Activated B cell treated with CpG ODN at 0.5 μM for 24 hours (primary cell): Measurements from ENCODE around the gene PREX1. TPM values are rescaled to one million over a fixed set of nuclear protein-coding genes. Genes with fewer than 3 reads are reported as not detected.

Experiments
- ATAC-seq: fragments of 200-7000 bp; cut with Tn5 transposase; one replicate; pipeline ENCODE4 v1.10.0; 2021; ENCODE audit warnings: low read depth, mild to moderate bottlenecking, moderate library complexity
- CTCF ChIA-PET: fragments of 350-600 bp; sonication (Branson Sonifier 250); formaldehyde crosslinking; loops from one replicate; lab custom pipeline; 2021; ENCODE audit warnings: antibody characterized with exemption; lab: Charles Lee
- POLR2A ChIA-PET: fragments of 350-600 bp; sonication (Branson Sonifier 250); formaldehyde crosslinking; loops from one replicate; lab custom pipeline; 2021; ENCODE audit warnings: antibody characterized with exemption; lab: Charles Lee
- DNase-seq: peaks from one replicate; pipeline ENCODE4 v3.0.0; 2022
- H3K27ac Mint-ChIP-seq: one replicate; pipeline ENCODE4 v1.8.0; 2020; ENCODE audit warnings: mixed read lengths
- H3K27me3 Mint-ChIP-seq: one replicate; pipeline ENCODE4 v1.8.0; 2021; ENCODE audit warnings: mixed read lengths
- H3K36me3 Mint-ChIP-seq: one replicate; pipeline ENCODE4 v1.8.0; 2021; ENCODE audit warnings: low read depth, mixed read lengths
- H3K4me1 Mint-ChIP-seq: one replicate; pipeline ENCODE4 v1.8.0; 2021; ENCODE audit warnings: mixed read lengths
- H3K4me3 Mint-ChIP-seq: one replicate; pipeline ENCODE4 v1.8.0; 2020; ENCODE audit warnings: mild to moderate bottlenecking, mixed read lengths
- H3K9me3 Mint-ChIP-seq: one replicate; pipeline ENCODE4 v1.8.0; 2020; ENCODE audit warnings: mixed read lengths
- intact Hi-C: fragments of 100-400 bp; cut with micrococcal nuclease; formaldehyde crosslinking; loops from one replicate; pipeline ENCODE4 v1.15.1; 2024
- total RNA-seq: library from RNA; stranded (reverse); gene quantifications from 2 replicates; pipeline ENCODE4 v1.2.3, GENCODE V29; 2022
- TF ChIP-seq, protein P1 (sequence below): fragments of 200-600 bp; IDR thresholded peaks from one replicate; pipeline ENCODE4 v1.8.0; 2022; ENCODE audit warnings: antibody characterized with exemption, mild to moderate bottlenecking

The PREX1 gene
- total RNA-seq, 1 donor from 2014 or later: 71.4 TPM

DNA sequence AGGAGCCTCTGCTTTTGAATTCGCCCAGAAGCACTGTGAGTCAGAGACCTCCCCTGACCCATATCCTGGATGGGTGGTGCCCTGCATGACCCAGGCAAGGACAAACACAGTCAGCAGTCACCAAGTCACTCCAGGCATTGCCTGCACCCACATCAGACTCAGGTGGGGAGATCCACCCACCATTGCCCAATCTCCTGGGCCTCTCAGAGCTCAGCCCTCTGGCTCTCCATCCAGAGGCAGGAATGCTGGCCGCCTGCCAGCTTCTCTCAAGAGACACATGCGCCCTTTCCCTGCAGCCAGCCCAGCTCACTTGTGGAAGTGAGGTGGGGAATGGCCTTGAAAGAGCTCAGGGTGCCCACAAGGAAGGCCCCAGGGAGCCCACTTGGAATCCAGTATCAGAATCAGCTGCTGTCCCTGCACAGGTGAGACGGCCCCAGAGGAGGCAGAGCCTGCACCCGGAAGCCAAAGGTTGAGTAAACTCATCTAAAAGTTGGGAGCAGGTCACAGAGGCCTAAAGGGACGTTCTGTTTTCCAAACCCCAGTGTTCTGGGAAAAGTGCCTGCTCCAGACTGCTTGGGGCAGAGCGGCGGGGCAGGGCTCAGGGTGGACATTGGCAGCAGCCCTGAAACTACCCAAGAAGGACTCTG lies 129.8 kb downstream of the PREX1 start:
- DNase-seq (no peak), ATAC-seq (no peak)
- TF ChIP-seq, protein P1, sequence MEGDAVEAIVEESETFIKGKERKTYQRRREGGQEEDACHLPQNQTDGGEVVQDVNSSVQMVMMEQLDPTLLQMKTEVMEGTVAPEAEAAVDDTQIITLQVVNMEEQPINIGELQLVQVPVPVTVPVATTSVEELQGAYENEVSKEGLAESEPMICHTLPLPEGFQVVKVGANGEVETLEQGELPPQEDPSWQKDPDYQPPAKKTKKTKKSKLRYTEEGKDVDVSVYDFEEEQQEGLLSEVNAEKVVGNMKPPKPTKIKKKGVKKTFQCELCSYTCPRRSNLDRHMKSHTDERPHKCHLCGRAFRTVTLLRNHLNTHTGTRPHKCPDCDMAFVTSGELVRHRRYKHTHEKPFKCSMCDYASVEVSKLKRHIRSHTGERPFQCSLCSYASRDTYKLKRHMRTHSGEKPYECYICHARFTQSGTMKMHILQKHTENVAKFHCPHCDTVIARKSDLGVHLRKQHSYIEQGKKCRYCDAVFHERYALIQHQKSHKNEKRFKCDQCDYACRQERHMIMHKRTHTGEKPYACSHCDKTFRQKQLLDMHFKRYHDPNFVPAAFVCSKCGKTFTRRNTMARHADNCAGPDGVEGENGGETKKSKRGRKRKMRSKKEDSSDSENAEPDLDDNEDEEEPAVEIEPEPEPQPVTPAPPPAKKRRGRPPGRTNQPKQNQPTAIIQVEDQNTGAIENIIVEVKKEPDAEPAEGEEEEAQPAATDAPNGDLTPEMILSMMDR: no peak
- ChIA-PET CTCF (interaction anchor here (1.2 kb wide), 1 partner anchor 15 kb away, joined by 3 read pairs; no protein-coding TSS in a partner anchor), POLR2A (no interaction called here)
- Mint-ChIP-seq H3K27me3 (no peaks in the 10 kb centered on the region), H3K9me3 (no peaks in the 10 kb centered on the region), H3K4me1 (no peaks in the 10 kb centered on the region), H3K36me3 (peaks cover 77% of the 10 kb centered on the region), H3K27ac (no peak overlapping the region), H3K4me3 (no peak overlapping the region)
- intact Hi-C loops: no loop called here

DNA sequence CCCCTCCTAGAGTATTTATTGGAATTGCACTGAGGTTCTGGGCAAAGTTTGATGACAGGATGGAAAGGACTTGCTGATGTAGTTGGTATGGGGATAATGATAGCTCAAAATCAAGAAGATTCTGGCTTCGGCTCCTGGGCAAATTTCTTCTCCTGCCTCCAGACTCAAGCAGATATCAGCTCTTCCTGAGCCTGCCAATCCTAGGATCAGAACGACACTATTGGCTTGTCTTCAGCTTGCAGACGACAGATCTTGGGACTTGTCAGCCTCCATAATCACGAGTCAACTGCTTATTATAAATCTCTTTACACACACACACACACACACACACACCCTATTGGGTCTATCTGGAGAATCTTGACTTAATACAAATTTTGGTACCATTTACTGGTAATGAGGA lies 131.1 kb downstream of the PREX1 start:
- no peaks in the 10 kb centered on the region for H3K27me3 Mint-ChIP-seq
- DNase-seq (no peak), ATAC-seq (no peak)
- H3K27ac Mint-ChIP-seq: no peak overlapping the region
- no peak overlapping the region for H3K4me3 Mint-ChIP-seq
- ChIA-PET POLR2A (no interaction called here), CTCF (interaction anchor here (1.2 to 1.6 kb wide), 2 partner anchors 16 to 130 kb away, joined by 3 read pairs; no protein-coding TSS in a partner anchor)
- no peaks in the 10 kb centered on the region for H3K4me1 Mint-ChIP-seq
- H3K36me3 Mint-ChIP-seq: peaks cover 78% of the 10 kb centered on the region
- intact Hi-C loops: no loop called here
- TF ChIP-seq, protein P1: no peak
- H3K9me3 Mint-ChIP-seq: no peaks in the 10 kb centered on the region

DNA sequence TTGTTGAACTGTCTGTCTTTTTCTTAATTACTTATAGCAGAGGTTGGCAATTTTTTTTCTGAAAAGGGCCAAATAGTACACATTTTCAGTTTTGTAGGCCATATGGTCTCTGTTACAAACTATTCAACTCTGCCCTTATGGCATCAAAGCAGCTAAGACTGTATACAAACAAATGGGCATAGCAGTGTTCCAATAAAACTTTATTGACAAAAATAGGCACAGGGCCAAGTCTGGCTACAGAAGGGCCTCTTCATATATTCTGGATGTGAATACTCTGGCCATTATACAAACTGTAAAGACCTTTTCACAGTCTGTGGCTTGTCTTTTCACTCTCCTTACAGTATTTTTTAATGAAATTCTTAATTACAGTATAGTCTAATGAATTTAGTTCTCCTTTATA lies 132.1 kb downstream of the PREX1 start:
- DNase-seq: no peak
- ATAC-seq: no peak
- no peak overlapping the region for H3K27ac Mint-ChIP-seq
- no peak overlapping the region for H3K4me3 Mint-ChIP-seq
- TF ChIP-seq, protein P1: no peak
- H3K27me3 Mint-ChIP-seq: no peaks in the 10 kb centered on the region
- no peaks in the 10 kb centered on the region for H3K4me1 Mint-ChIP-seq
- intact Hi-C loops: no loop called here
- H3K36me3 Mint-ChIP-seq: peaks cover 82% of the 10 kb centered on the region
- no peaks in the 10 kb centered on the region for H3K9me3 Mint-ChIP-seq
- ChIA-PET POLR2A (no interaction called here), CTCF (interaction anchor here (1.6 kb wide), 1 partner anchor 131 kb away, joined by 3 read pairs; no protein-coding TSS in a partner anchor)

DNA sequence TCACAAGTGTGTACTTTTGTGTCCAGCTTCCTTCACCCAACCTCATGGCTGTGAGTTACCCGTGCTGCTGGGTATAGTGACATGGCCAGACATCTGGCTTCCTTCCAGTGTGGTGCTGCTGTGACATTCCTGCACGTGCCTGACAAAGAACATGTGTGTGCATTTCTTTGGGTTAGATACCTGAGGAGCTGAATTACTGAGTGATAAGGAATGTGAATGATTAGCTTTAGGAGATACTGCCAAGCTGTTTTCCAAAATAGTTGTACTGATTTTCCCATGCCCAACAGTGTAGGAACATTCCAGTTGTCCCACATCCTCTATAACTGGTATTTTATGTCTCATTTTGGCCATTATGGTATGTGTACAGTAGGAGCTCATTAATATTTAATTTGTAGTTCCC lies 132.5 kb downstream of the PREX1 start:
- Mint-ChIP-seq H3K9me3 (no peaks in the 10 kb centered on the region), H3K36me3 (peaks cover 83% of the 10 kb centered on the region), H3K27ac (no peak overlapping the region), H3K27me3 (no peaks in the 10 kb centered on the region), H3K4me1 (no peaks in the 10 kb centered on the region), H3K4me3 (no peak overlapping the region)
- ChIA-PET POLR2A (no interaction called here), CTCF (no interaction called here)
- TF ChIP-seq, protein P1: no peak
- DNase-seq (no peak), ATAC-seq (no peak)
- intact Hi-C loops: no loop called here

DNA sequence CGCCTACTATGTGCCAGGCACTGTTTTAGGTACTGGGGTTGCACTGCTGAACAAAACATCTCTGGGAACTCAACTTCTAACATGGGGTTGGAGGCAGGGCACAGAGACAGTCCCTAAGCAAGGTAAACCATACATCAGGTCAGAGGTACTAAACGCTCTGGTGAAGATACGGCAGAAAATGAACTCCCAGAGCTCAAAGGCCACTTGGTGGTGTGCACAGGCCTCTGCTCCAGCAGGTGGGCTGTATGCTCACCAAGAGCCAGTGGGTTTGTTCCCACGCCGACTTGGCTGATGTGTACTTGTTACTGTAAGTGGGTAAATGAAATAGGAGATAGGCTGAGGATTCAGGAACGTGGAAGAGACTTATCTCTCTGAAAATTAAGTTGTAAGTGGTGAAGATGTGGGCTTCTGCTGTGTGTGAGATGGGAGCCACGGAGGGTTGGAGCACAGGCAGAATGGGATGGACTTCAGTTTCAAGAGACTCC lies 133.4 kb downstream of the PREX1 start:
- H3K9me3 Mint-ChIP-seq: no peaks in the 10 kb centered on the region
- H3K27ac Mint-ChIP-seq: no peak overlapping the region
- ATAC-seq: no peak
- no peak overlapping the region for H3K4me3 Mint-ChIP-seq
- ChIA-PET CTCF (no interaction called here), POLR2A (no interaction called here)
- DNase-seq: no peak
- H3K4me1 Mint-ChIP-seq: no peaks in the 10 kb centered on the region
- peaks cover 84% of the 10 kb centered on the region for H3K36me3 Mint-ChIP-seq
- TF ChIP-seq, protein P1: no peak
- H3K27me3 Mint-ChIP-seq: no peaks in the 10 kb centered on the region
- intact Hi-C loops: no loop called here
